HUDEP-2 (cell line): ENCODE results near the gene ADAM17.
A peak's percentile ranks its signal among the peaks of the same experiment; 100 is the strongest.
"Not testable (repeated sequence)": the region's sequence is repeated elsewhere in the genome, so short reads cannot be mapped to it uniquely, and the experiment has no call there.

Experiments
- DNase-seq, 76 experiments: peaks; one replicate each; lab custom pipeline; 2025; ENCODE audit not compliant: unreplicated experiment in 76 of 76; lab: John Stamatoyannopoulos, UW

Gene ADAM17

DNA sequence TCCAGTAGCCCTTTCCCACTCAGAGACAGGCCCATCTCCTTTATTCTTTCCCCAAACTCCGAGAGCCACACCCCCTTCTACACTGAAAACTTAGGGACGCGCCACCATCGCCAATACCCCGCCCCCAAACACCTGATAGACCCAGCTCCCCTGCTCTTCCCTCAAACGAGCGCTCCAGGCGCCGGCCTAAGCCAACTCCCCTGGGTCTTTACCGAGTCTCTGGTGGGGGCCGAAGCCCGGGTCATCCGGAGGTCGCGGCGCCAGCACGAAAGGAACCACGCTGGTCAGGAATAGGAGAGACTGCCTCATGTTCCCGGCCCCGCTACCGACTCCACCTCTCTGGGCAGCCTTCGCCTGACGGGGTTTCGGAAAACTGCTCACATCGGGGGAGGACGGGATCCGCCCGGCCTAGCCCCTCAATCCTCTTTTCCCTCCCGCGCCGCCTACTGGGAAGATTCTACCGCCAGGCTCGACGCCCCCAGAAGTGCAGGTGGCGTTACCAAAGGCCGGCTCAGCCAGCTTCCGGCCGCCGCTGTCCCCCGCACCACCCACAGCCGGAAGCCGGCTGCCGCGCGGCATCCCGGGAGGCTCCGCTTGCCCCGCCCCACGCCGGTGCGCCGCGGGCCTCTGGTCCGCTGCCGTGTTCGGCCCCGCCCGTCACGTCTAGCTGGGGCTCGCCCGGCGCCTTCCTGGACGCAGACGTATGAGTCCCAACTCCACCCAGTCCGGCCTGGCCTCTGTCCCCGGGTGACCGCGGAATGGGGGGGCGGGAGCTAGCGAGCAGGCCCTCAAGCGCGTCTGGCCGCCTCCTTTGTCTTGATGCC, at the start of gene ADAM17:
TSS of gene ADAM17 (minus strand) at position 534 of the 824 bp plus-strand sequence. CDS start at position 309, 225 bp downstream.
- DNase-seq = peak in 75 of 76 experiments; percentile 23 to 95 (median 86)

DNA sequence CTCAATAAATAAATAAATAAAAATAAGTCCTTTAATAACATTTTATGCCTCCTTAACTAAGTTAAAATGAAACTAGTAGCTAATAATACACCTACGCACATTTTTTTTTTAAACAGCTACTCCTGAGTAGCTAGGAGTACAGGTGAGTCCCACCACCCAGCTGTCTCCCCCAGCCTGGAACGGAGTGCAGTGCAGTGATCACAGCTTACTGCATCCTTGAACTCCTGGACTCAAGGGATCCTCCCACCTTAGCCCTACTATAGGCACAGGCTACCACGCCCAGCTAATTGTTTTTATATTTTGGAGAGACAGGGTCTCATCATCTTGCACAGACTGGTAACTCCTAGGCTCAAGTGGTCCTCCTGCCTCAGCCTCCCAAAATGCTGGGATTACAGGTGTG, 46.8 kb upstream of the ADAM17 start:
- DNase-seq = no peak

DNA sequence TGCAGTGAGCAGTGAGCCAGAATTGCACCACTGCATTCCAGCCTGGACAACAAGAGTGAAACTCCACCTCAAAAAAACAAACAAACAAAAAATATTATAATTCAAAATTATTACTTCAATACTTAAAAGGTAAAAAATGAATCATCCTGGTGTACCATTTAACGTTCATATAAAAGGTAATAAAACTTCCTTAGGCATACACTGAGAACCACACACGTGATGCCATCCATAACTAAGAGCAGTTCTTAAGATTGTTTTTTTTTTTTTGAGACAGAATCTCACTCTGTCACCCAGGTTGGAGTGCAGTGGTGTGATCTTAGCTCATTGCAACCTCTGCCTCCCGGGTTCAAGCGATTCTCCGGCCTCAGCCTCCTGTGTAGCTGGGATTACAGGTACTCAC, 45.8 kb upstream of the ADAM17 start:
- no peak for DNase-seq

DNA sequence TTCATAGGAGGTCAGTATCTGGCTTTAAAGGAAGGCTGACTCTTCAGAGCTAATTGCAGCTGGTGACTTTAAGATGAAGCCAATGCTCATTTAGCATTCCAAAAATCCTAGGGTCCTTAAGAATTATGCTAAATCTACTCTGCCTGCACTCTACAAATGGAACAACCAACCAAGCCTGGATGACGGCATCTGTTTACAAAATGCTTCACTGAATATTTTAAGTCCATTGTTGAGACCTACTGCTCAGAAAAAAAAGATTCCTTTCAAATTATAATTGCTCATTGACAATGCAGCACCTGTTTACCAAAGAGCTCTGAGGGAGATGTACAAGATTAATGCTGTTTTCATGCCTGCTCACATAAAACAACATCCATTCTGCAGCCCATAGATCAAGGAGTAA, 43.8 kb upstream of the ADAM17 start:
- no peak for DNase-seq

DNA sequence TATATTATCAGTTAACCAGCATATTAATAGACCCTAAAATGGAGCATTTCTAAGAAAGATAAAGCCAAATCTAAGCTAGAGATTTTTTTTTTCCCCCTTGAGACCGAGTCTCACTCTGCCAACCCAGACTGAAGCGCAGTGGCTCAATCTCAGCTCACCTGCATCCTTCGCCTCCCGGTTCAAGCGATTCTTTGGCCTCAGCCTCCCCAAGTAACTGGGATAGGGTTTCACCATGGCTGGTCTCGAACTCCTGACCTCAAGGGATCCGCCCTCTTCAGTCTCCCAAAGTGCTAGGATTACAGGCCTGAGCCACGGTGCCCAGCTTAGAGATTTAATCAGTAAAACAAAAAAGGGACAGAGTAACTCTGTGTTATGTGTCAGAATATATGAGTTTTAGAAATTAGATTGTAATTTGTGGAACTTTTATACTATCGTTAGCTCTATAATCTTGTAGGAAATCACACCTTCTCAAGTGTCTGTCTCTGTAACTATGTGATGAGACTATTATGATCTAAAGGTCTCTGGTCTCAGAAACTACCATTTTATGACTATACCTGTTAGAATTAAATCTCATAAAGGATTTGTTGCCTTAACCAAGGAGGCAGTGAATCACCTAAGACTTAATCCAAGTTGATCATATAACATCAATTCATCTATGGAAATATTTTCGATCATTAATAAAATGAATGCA, 41.1 kb upstream of the ADAM17 start:
- DNase-seq = no peak

DNA sequence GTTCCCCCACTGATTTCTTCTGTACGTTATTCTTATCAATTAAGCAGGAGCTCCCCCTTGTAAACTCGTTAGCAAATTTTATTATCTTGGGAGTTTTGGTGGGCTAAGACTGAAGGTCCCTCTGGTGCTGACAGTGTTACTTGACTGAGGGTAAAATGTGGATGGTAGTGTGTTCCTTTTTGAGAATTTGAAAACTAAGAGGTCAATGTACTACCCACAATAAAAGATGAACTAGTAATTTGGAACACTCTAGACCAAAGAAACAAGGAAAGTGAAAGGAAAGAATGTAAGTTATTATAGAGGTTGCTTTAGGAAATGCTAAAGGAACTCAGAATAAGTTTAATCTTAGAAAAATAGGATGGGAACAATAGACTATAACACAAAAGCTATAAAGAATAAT, 40.1 kb upstream of the ADAM17 start:
- DNase-seq = no peak

DNA sequence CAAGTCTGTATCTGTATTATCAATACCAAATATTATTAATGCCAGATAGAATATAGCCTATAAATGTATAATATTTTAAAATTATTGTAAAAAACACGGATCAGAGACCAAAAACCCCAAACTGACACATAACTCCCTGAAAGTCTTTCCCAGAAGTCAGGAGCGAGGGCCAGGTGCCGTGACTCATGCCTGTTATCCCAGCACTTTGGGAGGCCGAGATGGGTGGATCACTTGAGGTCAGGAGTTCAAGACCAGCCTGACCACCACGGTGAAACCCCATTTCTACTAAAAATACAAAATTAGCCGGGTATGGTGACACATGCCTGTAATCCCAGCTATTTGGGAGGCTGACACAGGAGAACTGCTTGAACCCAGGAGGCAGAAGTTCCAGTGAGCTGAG, 39.6 kb upstream of the ADAM17 start:
- DNase-seq = not testable (repeated sequence)

DNA sequence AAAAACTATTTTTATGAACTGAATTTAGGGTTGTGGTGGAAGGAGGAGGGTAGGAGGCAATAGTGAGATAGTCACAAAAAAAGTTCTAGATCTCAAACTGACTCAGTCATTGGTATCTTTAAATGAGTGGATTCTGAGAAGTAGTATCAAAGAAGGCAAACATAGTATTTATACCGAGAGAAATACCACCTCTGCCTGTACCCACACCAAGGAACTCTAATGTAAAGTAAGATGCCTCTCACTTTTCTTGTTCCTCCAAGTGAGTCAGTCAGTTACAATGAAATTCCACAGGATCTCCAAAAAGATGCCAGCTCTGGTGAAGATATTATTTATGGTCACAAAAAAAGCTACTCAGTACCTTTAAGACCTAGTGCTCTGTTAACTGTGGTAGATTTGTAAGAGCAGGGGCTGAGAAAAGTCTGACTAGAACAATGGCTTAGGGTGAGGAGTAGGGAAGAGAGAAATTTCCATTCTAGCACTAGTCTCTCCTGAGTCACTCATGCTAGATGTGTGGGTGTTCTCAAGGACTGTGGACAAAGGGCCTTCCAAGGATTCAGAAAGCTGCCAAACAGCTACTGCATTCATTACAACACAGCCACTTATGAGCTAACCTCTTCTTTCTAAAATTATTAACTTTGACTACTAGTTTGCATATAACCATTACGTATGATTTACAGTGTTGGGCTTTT, 38.9 kb upstream of the ADAM17 start:
- DNase-seq = peak in 4 of 76 experiments; percentile 4 to 28 (median 14)

DNA sequence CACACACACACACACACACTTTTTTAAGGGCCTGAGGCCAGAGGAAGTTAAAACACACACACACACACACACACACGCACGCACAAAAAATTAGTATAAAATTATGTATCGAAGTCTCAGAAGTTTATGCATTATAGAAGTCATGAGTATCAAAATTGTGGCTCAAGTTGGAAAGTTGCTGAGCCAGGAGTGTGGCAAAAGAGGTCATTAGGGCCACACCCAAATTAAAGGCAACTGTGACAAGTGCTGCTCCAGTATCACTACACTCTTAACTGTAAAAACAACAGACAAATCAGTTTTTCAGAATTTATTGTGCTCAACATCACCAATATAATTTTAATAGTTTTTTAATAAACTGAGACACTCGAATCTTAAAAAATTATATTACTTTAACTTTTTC, 38.3 kb upstream of the ADAM17 start:
- DNase-seq = peak in 2 of 76 experiments; percentile 9 to 11

DNA sequence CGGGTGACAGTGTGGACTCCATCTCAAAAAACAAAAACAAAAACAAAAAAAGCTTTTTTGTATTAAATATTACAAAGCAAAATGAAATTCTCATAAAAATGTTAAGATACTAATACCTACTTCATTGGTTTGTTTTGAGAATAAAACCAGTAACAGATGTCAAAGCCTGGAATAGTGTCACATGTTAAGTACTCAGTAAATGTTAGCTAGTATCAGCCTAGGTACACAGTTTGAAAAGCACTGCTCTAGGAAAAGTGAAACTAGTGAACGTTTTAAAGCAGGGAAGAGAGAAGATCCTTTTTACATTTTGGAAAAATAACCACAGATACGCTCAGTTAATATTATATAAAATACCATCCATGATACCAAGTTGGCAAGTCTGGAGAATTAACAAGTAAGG, 37.1 kb upstream of the ADAM17 start:
- DNase-seq = no peak

DNA sequence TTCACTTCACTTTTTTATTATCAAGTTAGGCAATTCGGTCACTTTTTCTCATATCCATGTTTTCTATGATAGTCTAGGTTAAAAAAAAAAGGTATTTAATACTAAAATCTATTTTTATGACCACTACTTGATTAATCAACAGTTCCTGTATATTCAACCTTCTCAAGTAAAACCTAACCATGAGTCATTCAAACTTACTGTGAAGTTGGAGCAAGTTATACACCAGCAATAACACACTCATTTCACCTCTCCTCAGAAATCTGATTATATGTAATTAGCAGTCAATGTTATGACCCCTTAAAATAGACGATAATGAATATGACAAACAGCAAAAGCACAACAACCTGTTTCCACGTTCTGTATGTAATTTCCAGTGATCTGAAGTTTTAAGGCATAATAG, 35.0 kb upstream of the ADAM17 start:
- DNase-seq = no peak

DNA sequence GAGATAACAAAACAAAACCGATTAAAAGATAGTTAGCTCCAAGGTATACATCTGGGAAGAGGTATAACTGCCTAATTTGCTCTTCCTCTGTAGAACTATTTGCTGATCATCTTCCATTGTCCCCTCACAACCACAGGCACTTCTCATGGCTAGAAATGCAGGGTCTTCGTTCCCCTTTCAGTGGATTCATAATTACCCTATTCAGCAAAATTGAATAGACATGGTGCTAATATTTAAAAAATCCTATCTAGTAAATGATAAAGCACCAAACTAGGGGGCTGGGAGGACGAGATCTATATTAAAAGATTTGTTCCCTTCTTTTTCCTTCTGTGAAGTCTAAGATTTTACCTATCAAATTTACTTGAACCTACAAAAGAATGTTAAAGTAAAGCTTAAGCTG, 30.8 kb upstream of the ADAM17 start:
- no peak for DNase-seq

DNA sequence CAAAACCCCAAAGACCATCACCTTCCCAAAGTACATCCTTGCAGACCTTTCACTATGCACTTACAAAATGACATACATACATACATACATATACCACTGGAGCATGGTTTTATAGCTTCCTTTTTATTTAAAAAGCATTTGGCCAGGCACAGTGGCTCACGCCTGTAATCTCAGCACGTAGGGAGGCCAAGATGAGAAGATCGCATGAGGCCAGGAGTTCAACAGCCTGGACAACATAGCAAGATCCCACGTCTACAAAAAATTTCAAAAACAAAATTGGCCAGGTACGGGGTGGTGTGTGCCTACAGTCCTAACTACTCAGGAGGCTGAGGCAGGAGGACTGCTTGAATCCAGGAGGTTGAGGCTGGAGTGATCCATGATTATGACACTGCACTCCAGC, 29.9 kb upstream of the ADAM17 start:
- DNase-seq = no peak

DNA sequence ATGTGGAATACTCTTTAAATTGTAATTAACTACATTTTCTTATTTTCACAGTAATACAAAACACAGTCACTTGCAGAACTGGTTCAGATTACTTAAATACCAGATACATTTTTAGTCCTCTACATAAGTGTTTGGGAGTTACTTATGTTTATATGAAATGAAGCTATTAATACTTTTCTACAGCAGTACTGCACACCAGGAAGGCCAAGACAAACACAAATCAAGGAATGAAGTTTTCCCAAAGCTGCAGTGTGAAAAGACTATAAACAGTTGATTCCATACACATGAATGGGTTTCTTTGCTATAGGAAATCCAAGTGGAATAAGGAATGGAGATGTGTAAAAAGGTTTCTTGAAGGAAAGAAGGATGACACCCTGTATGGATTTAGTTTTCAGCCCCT, 29.3 kb upstream of the ADAM17 start:
- not testable (repeated sequence) for DNase-seq

DNA sequence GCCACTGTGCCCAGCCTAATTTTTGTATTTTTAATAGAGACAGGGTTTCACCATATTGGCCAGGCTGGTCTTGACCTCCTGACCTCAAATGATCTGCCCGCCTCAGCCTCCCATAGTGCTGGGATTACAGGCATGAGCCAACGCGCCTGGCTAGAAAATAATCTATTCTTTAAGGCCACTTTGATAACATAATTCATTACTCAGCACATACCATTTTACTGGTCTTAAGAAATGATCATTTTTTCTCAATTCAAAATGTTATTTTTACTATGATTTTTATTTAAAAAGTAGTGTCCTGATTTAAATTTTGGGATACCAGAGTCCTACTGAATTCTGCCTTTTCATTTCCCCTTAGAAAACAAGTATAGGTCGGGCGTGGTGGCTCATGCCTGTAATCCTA, 27.0 kb upstream of the ADAM17 start:
- DNase-seq = no peak

DNA sequence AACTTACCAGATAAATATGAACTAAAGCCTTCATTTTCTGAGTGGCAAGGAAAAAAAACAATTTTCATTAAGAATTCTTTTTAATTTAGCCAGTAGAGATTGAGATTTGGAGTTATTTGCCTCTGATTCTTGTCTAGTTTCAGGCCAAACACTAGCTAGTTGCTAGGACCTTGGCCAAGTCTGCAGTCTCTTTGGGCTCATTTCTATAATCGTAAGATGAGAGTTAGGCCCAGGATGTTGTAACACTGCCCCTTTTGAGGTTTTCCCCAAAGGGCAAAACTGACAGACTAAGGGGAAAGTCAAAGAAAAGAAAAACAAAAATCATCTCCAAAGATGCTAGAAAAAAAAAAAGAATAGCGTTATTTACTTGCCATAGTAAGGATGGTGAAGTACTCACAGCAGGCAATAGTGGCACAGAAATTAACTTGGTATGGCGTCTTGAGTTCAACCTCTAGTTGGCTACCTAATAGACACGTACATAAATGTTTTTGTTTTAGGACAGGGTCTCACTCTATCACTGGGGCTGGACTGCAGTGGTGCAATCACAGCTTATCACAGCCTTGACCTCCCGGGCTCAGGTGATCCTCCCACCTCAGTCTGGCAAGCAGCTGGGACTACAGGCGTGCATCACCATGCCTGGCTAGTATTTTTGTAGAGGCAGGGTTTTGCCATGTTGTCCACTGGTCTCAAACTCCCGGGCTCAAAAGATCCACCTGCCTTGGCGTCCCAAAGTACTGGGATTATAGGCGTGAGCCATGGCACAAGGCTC, 23.0 kb upstream of the ADAM17 start:
- no peak for DNase-seq

DNA sequence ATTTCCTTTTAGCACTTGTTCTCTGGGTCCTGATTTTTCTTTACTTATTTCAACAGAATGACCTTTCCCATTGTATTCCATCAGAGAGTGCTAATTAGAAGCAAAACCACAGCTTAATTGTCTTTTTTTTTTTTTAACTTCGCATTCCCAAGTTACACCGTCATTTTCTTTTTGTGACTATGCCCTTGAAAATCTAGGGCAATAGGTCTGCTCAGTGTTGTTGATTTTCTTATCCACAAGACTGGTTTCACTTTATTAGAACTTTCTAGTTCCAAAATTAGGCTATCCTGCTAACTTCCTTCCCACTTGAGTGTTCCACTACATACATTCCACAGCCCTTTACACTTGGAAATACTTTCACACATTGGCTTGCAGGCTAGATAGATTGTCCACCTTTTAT, 18.7 kb upstream of the ADAM17 start:
- DNase-seq = no peak

DNA sequence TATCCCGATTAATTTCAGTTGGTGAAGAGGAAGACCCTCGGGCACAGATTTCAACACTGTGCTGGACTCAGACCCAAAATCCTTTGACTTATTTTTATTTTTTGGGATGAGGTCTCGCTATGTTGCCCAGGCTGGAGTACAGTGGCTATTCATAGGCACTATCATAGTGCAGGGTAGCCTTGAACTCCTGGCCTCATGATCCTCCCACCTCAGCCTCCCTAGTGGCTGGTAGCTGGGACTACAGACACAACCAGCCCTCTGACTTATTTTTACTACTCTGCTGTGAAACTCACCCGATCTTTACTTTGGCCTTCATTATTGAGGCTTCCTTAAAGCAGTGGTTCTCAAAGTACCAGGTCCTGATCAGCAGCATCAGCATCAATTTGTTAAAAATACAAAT, 18.2 kb upstream of the ADAM17 start:
- DNase-seq = no peak

DNA sequence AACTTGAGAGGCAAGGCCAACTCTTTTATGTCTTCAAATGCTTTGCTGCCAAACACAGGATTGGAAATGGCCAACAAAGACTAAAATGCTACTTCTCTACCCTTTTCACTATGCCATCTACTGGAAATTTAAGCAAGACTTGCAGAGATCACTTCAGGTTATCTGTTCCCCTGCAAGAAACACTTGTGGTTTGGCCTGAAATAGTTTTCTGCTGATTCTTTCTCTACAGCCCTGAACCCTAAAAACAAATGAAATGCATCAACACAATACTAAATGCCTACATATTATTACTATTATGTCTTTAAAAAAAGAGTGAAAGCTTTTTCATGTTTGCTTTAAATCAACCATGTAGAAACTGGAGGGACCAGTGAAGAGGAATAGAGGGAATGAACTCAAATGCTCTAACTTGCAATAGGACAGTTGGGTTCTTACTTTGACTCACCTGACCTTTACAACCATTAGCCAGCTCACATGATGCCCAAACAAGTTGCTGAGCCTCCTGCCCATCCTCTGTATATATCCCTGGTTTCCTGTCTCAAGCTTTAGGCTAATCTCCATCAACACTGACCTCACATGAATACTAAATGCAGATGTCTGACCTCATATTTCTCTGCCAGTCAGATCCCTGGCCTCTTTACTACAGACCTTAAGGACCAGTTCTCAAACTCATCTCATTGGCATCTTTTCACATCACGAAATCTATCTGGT, 17.5 kb upstream of the ADAM17 start:
- no peak for DNase-seq
